Prostate gland (tissue), 2 donors: Measurements from ENCODE around the gene USF1. TPM values are rescaled to one million over a fixed set of nuclear protein-coding genes. Genes with fewer than 3 reads are reported as not detected.
"Not testable (repeated sequence)": the region's sequence is repeated elsewhere in the genome, so short reads cannot be mapped to it uniquely, and the experiment has no call there.

Experiments used
- DNase-seq: peaks from one replicate; pipeline ENCODE4 v3.0.0-alpha.2; 2019; ENCODE audit warnings: low spot score
- H3K27ac ChIP-seq, 2 donors: fragments of 200-600 bp; sonication (generic); 2 replicates each; pipeline ENCODE4 v1.5.1; 2017 to 2019
- H3K27me3 ChIP-seq: fragments of 200-600 bp; sonication (generic); replicated peaks from 2 replicates; pipeline ENCODE4 v1.5.1; 2019; ENCODE audit not compliant: insufficient read depth
- H3K36me3 ChIP-seq, 2 donors: fragments of 200-600 bp; sonication (generic); 1 replicate in 1 of 2; 2 replicates in 1 of 2; pipeline versions ENCODE4 v1.5.1 to v1.8.1; 2017 to 2019
- H3K4me1 ChIP-seq: fragments of 200-600 bp; sonication (generic); replicated peaks from 2 replicates; pipeline ENCODE4 v1.5.1; 2019
- H3K4me3 ChIP-seq, 2 donors: fragments of 200-600 bp; sonication (generic); 2 replicates each; pipeline ENCODE4 v1.5.1; 2017 to 2019
- H3K9me3 ChIP-seq: fragments of 200-600 bp; sonication (generic); 2 replicates; pipeline ENCODE4 v1.5.1; 2017
- CTCF ChIP-seq, 4 experiments: fragments of 200-600 bp in 2 of 4; fragments of 450-650 bp in 2 of 4; sonication (generic) in 2 of 4; IDR thresholded peaks; 1 replicate in 3 of 4; 2 replicates in 1 of 4; pipeline ENCODE4 v1.5.1; 2016 to 2019; ENCODE audit warnings: antibody characterized with exemption in 4 of 4, mild to moderate bottlenecking in 2 of 4, moderate library complexity in 2 of 4
- POLR2A ChIP-seq: fragments of 450-650 bp; IDR thresholded peaks from one replicate; pipeline ENCODE4 v1.6.1; 2016; ENCODE audit warnings: antibody characterized with exemption, mild to moderate bottlenecking
- POLR2AphosphoS5 ChIP-seq: sonication (generic); formaldehyde crosslinking; IDR thresholded peaks from one replicate; pipeline ENCODE4 v1.6.1; 2017; ENCODE audit warnings: antibody characterized with exemption
- WGBS: methylation state at CpG from one replicate; pipeline ENCODE4 v1.1.5; 2018; 5-methylcytosine and 5-hydroxymethylcytosine counted together
- intact Hi-C: fragments of 100-400 bp; cut with DNase I; formaldehyde crosslinking; loops from one replicate; pipeline ENCODE4 v1.14.2; 2022
- total RNA-seq, 2 donors: library from RNA; depleted of rRNA; stranded (reverse); fragments of >200 nt; gene quantifications; one replicate each; pipeline ENCODE4 v1.1.0, GENCODE V29; 2016

Gene USF1
- total RNA-seq, 2 donors from 2014 or later: 46.3 to 65.8 TPM

DNA sequence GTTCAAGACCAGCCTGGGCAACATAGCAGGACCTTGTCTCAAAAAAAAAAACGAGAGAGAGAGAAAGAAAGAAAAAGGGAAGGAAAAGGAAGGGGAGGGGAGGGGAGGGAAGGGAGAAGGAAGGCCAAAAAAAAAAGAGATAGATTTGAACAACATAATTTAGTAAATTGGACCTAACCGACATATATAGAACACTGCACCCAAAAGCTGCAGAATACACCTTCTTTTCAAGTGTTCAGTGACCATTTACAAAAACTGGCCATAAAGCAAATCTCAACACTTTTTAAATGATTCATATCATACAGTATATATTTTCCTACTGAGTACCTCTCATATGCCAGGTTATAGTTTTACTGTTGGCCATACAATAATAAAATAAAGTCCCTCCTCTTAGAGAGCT is 13.9 kb downstream of the USF1 start:
- Histone ChIP-seq H3K27me3 (no peaks in the 10 kb centered on the region), H3K9me3 (no peaks in the 10 kb centered on the region), H3K27ac (no peak overlapping the region), H3K4me1 (no peaks in the 10 kb centered on the region), H3K4me3 (no peak overlapping the region), H3K36me3 (no peaks in the 10 kb centered on the region)
- intact Hi-C loops: no loop called here
- 77% methylated on average over 2 of the region's 2 CpGs for WGBS
- TF ChIP-seq POLR2A (no peak), POLR2AphosphoS5 (no peak), CTCF (IDR thresholded peaks at IDR 0.05) (no peak)
- DNase-seq: no peak

DNA sequence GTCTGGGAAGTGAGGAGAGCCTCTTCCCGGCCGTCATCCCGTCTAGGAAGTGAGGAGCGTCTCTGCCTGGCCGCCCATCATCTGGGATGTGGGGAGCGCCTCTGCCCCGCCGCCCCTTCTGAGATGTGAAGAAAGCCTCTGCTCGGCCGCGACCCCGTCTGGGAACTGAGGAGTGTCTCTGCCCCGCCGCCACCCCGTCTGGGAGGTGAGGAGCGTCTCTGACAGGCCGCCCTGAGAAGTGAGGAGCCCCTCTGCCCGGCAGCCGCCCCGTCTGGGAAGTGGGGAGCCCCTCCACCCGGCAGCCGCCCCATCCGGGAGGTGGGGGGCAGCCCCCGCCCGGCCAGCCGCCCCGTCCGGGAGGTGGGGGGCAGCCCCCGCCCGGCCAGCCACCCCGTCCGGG is 16.3 kb downstream of the USF1 start:
- H3K27ac ChIP-seq, H3K9me3 ChIP-seq, intact Hi-C loops, H3K36me3 ChIP-seq, H3K4me3 ChIP-seq, DNase-seq, H3K27me3 ChIP-seq, H3K4me1 ChIP-seq: not testable (repeated sequence)
- WGBS: 97% methylated on average over 27 of the region's 32 CpGs

- 43% methylated on average over 1 of the region's 1 CpG for WGBS
- DNase-seq, H3K27me3 ChIP-seq, H3K9me3 ChIP-seq, H3K4me3 ChIP-seq, H3K36me3 ChIP-seq, H3K27ac ChIP-seq, H3K4me1 ChIP-seq, intact Hi-C loops: not testable (repeated sequence)
Measured at GRCh38 chr1:161026954-161027353, 18.8 kb downstream of the USF1 start.

- intact Hi-C loops, H3K36me3 ChIP-seq, H3K4me3 ChIP-seq, DNase-seq, H3K9me3 ChIP-seq, H3K27me3 ChIP-seq, H3K4me1 ChIP-seq: not testable (repeated sequence)
- WGBS: 86% methylated on average over 12 of the region's 12 CpGs
- H3K27ac ChIP-seq: peak overlapping the region in 1 of 2 donors; percentile 60
Measured at GRCh38 chr1:161022432-161022831, 23.3 kb downstream of the USF1 start.

- peak overlapping the region; percentile 60 to 84 for H3K27ac ChIP-seq
- no peaks in the 10 kb centered on the region for H3K36me3 ChIP-seq
- H3K9me3 ChIP-seq: no peaks in the 10 kb centered on the region
- no peaks in the 10 kb centered on the region for H3K27me3 ChIP-seq
- H3K4me1 ChIP-seq: no peaks in the 10 kb centered on the region
- TF ChIP-seq CTCF (IDR thresholded peaks at IDR 0.05) (no peak), POLR2A (no peak), POLR2AphosphoS5 (no peak)
- peak overlapping the region; percentile 62 to 68 for H3K4me3 ChIP-seq
- intact Hi-C loops: no loop called here
- DNase-seq: no peak
- WGBS: 79% methylated on average over 2 of the region's 2 CpGs
Measured at GRCh38 chr1:161021970-161022353, 23.8 kb downstream of the USF1 start.

GRCh38 chr1:161021165-161021969 is 24.4 kb downstream of the USF1 start:
- no peaks in the 10 kb centered on the region for H3K9me3 ChIP-seq
- H3K4me1 ChIP-seq: no peaks in the 10 kb centered on the region
- intact Hi-C loops: no loop called here
- 17% methylated on average over 24 of the region's 34 CpGs for WGBS
- TF ChIP-seq POLR2AphosphoS5: peak; percentile 96
- peak in 2 of 4 experiments; percentile 4 to 6 for TF ChIP-seq CTCF (IDR thresholded peaks at IDR 0.05)
- TF ChIP-seq POLR2A: peak; percentile 75
- peak; percentile 99 for DNase-seq
- peak overlapping the region; percentile 84 to 96 for H3K27ac ChIP-seq
- H3K27me3 ChIP-seq: no peaks in the 10 kb centered on the region
- H3K36me3 ChIP-seq: no peaks in the 10 kb centered on the region
- H3K4me3 ChIP-seq: peak overlapping the region; percentile 62 to 68
